HEK293 (cell line): ENCODE data around the gene VSTM2L.

Experiments used
- CTCF ChIA-PET: fragments of 350-600 bp; formaldehyde crosslinking; extraction: SDS; loops from one replicate; lab custom pipeline; 2021; ENCODE audit warnings: antibody characterized with exemption; lab: Yijun Ruan, JAX
- POLR2A ChIA-PET: fragments of 300-600 bp; formaldehyde crosslinking; extraction: SDS; loops from one replicate; lab custom pipeline; 2020; ENCODE audit warnings: antibody characterized with exemption, inconsistent platforms; lab: Yijun Ruan, JAX
- H3K27ac ChIP-seq: fragments of 200-500 bp; sonication (Bioruptor generic); 2 replicates; pipeline ENCODE4 v1.5.1; 2014; ENCODE audit warnings: low read depth, low read length, control low read depth, inconsistent platforms; ENCODE audit errors: extremely low read depth
- H3K36me3 ChIP-seq, 2 experiments: fragments of 200-500 bp in 1 of 2; sonication (Bioruptor generic) in 1 of 2; 1 replicate in 1 of 2; 2 replicates in 1 of 2; pipeline ENCODE4 v1.5.1; 2014 to 2017; ENCODE audit warnings: inconsistent platforms in 2 of 2, low read length in 2 of 2; ENCODE audit not compliant: control insufficient read depth in 2 of 2, insufficient read depth in 1 of 2
- H3K4me1 ChIP-seq: fragments of 200-500 bp; sonication (Bioruptor generic); 2 replicates; pipeline ENCODE4 v1.5.1; 2014; ENCODE audit warnings: mild to moderate bottlenecking, low read length, inconsistent platforms; ENCODE audit not compliant: control insufficient read depth, insufficient read depth
- H3K4me3 ChIP-seq: 2 replicates; pipeline ENCODE4 v1.5.1; 2011; ENCODE audit warnings: low read depth, mild to moderate bottlenecking, control low read depth, low read length, moderate library complexity
- H3K9me3 ChIP-seq: fragments of 200-500 bp; sonication (Bioruptor generic); 2 replicates; pipeline ENCODE4 v1.5.1; 2014; ENCODE audit warnings: low read depth, low read length, inconsistent platforms; ENCODE audit not compliant: control insufficient read depth, insufficient read depth
- MYNN ChIP-seq: fragments of 450-650 bp; formaldehyde crosslinking; IDR thresholded peaks from 2 replicates; pipeline ENCODE4 v1.5.1; 2016; ENCODE audit warnings: missing biosample characterization, missing genetic modification characterization, borderline replicate concordance
- TCF7L2 ChIP-seq: IDR thresholded peaks from 2 replicates; pipeline ENCODE4 v1.6.1; 2011; ENCODE audit warnings: low read depth, mild to moderate bottlenecking, inconsistent platforms, low read length, moderate library complexity, borderline replicate concordance
- ZBTB7A ChIP-seq: fragments of 450-650 bp; formaldehyde crosslinking; IDR thresholded peaks from 2 replicates; pipeline ENCODE4 v1.5.1; 2016; ENCODE audit warnings: low read depth, missing biosample characterization, missing genetic modification characterization
- ZFHX2 ChIP-seq: fragments of 450-650 bp; formaldehyde crosslinking; conservative IDR thresholded peaks from 2 replicates; pipeline ENCODE4 v1.5.1; 2016; ENCODE audit warnings: missing biosample characterization, missing genetic modification characterization
- ZFP37 ChIP-seq: fragments of 450-650 bp; formaldehyde crosslinking; IDR thresholded peaks from 2 replicates; pipeline ENCODE4 v1.5.1; 2016; ENCODE audit warnings: missing biosample characterization, missing genetic modification characterization
- ZNF138 ChIP-seq: fragments of 450-650 bp; formaldehyde crosslinking; IDR thresholded peaks from 2 replicates; pipeline ENCODE4 v1.5.1; 2016; ENCODE audit warnings: missing biosample characterization, missing genetic modification characterization, borderline replicate concordance
- ZNF140 ChIP-seq: fragments of 450-650 bp; formaldehyde crosslinking; IDR thresholded peaks from 2 replicates; pipeline ENCODE4 v1.5.1; 2016; ENCODE audit warnings: missing biosample characterization, missing genetic modification characterization
- ZNF174 ChIP-seq: fragments of 450-650 bp; formaldehyde crosslinking; IDR thresholded peaks from 2 replicates; pipeline ENCODE4 v1.5.0; 2017; ENCODE audit warnings: missing biosample characterization, mild to moderate bottlenecking, missing genetic modification characterization
- ZNF184 ChIP-seq: fragments of 450-650 bp; IDR thresholded peaks from 2 replicates; pipeline ENCODE4 v1.5.1; 2018; ENCODE audit warnings: missing biosample characterization, mild to moderate bottlenecking, missing genetic modification characterization
- ZNF311 ChIP-seq: fragments of 450-650 bp; formaldehyde crosslinking; IDR thresholded peaks from 2 replicates; pipeline ENCODE4 v1.5.1; 2017; ENCODE audit warnings: missing biosample characterization, missing genetic modification characterization, borderline replicate concordance
- ZNF488 ChIP-seq: fragments of 450-650 bp; formaldehyde crosslinking; IDR thresholded peaks from 2 replicates; pipeline ENCODE4 v1.5.1; 2016; ENCODE audit warnings: missing biosample characterization, missing genetic modification characterization
- ZNF558 ChIP-seq: fragments of 450-650 bp; formaldehyde crosslinking; IDR thresholded peaks from 2 replicates; pipeline ENCODE4 v1.5.1; 2016; ENCODE audit warnings: missing biosample characterization, missing genetic modification characterization
- ZNF664 ChIP-seq: fragments of 450-650 bp; formaldehyde crosslinking; IDR thresholded peaks from 2 replicates; pipeline ENCODE4 v1.5.1; 2016; ENCODE audit warnings: missing biosample characterization, missing genetic modification characterization
- ZNF777 ChIP-seq: fragments of 450-650 bp; formaldehyde crosslinking; IDR thresholded peaks from 2 replicates; pipeline ENCODE4 v1.5.1; 2017; ENCODE audit warnings: missing biosample characterization, missing genetic modification characterization, borderline replicate concordance
- ZSCAN18 ChIP-seq: fragments of 450-650 bp; formaldehyde crosslinking; IDR thresholded peaks from 2 replicates; pipeline ENCODE4 v1.5.1; 2016; ENCODE audit warnings: missing biosample characterization, missing genetic modification characterization
- ZSCAN5A ChIP-seq: fragments of 450-650 bp; formaldehyde crosslinking; IDR thresholded peaks from 2 replicates; pipeline ENCODE4 v1.5.1; 2016; ENCODE audit warnings: missing biosample characterization, missing genetic modification characterization

Gene VSTM2L

GRCh38 chr20:37904008-37904642 lies 1.2 kb downstream of the VSTM2L start:
- Histone ChIP-seq H3K4me3 (no peak overlapping the region), H3K9me3 (no peaks in the 10 kb centered on the region), H3K4me1 (peaks cover 9% of the 10 kb centered on the region), H3K27ac (no peak overlapping the region), H3K36me3 (no peaks in the 10 kb centered on the region)
- POLR2A ChIA-PET: no interaction called here
- TF ChIP-seq ZNF140 (no peak), TCF7L2 (no peak), ZNF311 (tag by site-specific recombination) (no peak), ZNF558 (no peak), ZNF488 (no peak), MYNN (no peak), ZNF138 (tag by site-specific recombination) (no peak), ZFHX2 (tag by site-specific recombination) (no peak), ZFP37 (tag by site-specific recombination) (no peak)
- CTCF ChIA-PET: no interaction called here

GRCh38 chr20:37904845-37905373 lies 2.0 kb downstream of the VSTM2L start:
- CTCF ChIA-PET: no interaction called here
- Histone ChIP-seq H3K9me3 (no peaks in the 10 kb centered on the region), H3K4me1 (peaks cover 9% of the 10 kb centered on the region), H3K4me3 (no peak overlapping the region), H3K36me3 (no peaks in the 10 kb centered on the region), H3K27ac (no peak overlapping the region)
- TF ChIP-seq ZSCAN18 (tag by site-specific recombination) (no peak), ZNF777 (tag by site-specific recombination) (no peak), ZNF184 (tag by site-specific recombination) (no peak), ZNF174 (tag by site-specific recombination) (no peak), ZSCAN5A (tag by site-specific recombination) (no peak)
- POLR2A ChIA-PET: no interaction called here

GRCh38 chr20:37905671-37906613 lies 3.0 kb downstream of the VSTM2L start:
- ChIA-PET CTCF (interaction anchor here (0.5 to 0.6 kb wide), 2 partner anchors 92 to 371 kb away, joined by 3 read pairs; no protein-coding TSS in a partner anchor), POLR2A (no interaction called here)
- H3K4me3 ChIP-seq: no peak overlapping the region
- H3K4me1 ChIP-seq: peaks cover 9% of the 10 kb centered on the region
- no peaks in the 10 kb centered on the region for H3K36me3 ChIP-seq
- no peak overlapping the region for H3K27ac ChIP-seq
- H3K9me3 ChIP-seq: no peaks in the 10 kb centered on the region
- TF ChIP-seq ZNF664 (tag by site-specific recombination) (peak; percentile 91), ZBTB7A (tag by site-specific recombination) (no peak)
- TF ChIP-seq, all 188 proteins: peak for 1
